ENCODE data around the gene ACOT12. TPM values are rescaled to one million over a fixed set of nuclear protein-coding genes. Genes with fewer than 3 reads are reported as not detected.
"Not testable (repeated sequence)": the region's sequence is repeated elsewhere in the genome, so short reads cannot be mapped to it uniquely, and the experiment has no call there.

Gene ACOT12
- total RNA-seq, 1 donor from 2014 or later = not detected

DNA sequence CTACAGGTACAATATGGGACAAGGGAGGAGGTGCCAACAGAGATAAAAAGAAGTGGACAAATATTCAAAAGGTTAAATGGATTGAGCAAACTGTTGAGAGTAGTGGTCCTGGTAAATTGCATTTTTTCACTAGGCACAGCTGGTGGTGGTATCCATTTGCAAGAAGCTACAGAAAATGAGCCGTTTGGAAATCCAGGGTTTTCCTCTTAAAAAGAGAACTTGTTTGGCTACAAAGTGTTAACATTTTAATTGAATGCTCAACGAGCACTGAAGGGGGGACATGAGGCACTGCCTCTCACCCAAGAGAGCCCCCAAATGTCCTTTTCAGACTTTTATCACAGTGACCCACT, 93.0 kb downstream of the ACOT12 start:
- peaks cover 3% of the 10 kb centered on the region for H3K36me3 Mint-ChIP-seq (ENCODE audit: low read depth)
- H3K27ac Mint-ChIP-seq (ENCODE audit: unreplicated experiment) = peak overlapping the region; percentile 91
- H3K27me3 Mint-ChIP-seq (ENCODE audit: low read depth) = no peaks in the 10 kb centered on the region
- DNase-seq (ENCODE audit: low read depth, low spot score) = no peak
- peak overlapping the region; percentile 92 for H3K4me3 Mint-ChIP-seq
- peaks cover 29% of the 10 kb centered on the region for H3K4me1 Mint-ChIP-seq
- TF ChIP-seq, protein P1, sequence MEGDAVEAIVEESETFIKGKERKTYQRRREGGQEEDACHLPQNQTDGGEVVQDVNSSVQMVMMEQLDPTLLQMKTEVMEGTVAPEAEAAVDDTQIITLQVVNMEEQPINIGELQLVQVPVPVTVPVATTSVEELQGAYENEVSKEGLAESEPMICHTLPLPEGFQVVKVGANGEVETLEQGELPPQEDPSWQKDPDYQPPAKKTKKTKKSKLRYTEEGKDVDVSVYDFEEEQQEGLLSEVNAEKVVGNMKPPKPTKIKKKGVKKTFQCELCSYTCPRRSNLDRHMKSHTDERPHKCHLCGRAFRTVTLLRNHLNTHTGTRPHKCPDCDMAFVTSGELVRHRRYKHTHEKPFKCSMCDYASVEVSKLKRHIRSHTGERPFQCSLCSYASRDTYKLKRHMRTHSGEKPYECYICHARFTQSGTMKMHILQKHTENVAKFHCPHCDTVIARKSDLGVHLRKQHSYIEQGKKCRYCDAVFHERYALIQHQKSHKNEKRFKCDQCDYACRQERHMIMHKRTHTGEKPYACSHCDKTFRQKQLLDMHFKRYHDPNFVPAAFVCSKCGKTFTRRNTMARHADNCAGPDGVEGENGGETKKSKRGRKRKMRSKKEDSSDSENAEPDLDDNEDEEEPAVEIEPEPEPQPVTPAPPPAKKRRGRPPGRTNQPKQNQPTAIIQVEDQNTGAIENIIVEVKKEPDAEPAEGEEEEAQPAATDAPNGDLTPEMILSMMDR (conservative IDR thresholded peaks at IDR 0.05) = no peak
- H3K9me3 Mint-ChIP-seq = no peaks in the 10 kb centered on the region

DNA sequence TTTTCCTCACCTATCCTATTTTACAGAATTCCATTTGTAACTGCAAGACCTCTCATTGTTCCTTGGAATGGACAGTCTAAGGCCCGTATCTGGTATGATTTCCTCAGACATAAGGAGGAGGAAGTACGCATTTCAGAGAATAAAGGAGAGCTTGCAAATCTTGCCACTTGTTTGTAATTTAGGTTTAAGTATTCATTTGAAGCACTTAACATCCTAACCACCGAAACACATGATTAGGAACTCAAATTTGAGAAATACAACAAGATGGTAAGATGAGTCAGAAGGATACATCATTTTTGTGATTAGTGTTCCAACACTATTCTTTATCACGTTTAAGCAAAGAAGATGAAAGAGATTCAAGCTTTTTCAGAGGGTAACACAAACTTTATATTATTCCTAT, 96.4 kb downstream of the ACOT12 start:
- Mint-ChIP-seq H3K27me3 (ENCODE audit: low read depth) (no peaks in the 10 kb centered on the region), H3K27ac (ENCODE audit: unreplicated experiment) (no peak overlapping the region), H3K9me3 (peaks cover 8% of the 10 kb centered on the region), H3K4me1 (peaks cover 25% of the 10 kb centered on the region), H3K36me3 (ENCODE audit: low read depth) (peaks cover 17% of the 10 kb centered on the region), H3K4me3 (no peak overlapping the region)
- TF ChIP-seq, protein P1 (conservative IDR thresholded peaks at IDR 0.05) = no peak
- no peak for DNase-seq (ENCODE audit: low read depth, low spot score)

DNA sequence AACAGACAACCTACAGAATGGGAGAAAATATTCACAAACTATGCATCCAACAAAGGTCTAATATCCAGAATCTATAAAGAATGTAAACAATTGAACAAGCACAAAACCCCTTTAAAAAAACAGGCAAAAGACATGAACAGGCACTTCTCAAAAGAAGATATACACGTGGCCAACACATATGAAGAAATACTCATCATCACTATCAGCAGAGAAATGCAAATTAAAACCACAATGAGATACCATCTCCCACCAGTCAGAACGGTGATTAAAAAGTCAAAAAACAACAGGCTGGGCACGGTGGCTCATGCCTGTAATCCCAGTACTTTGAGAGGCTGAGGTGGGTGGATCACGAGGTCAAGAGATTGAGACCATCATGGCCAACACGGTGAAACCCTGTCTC, 99.9 kb downstream of the ACOT12 start:
- not testable (repeated sequence) for H3K27me3 Mint-ChIP-seq (ENCODE audit: low read depth); DNase-seq (ENCODE audit: low read depth, low spot score); H3K27ac Mint-ChIP-seq (ENCODE audit: unreplicated experiment); H3K4me3 Mint-ChIP-seq
- peaks cover 18% of the 10 kb centered on the region for H3K4me1 Mint-ChIP-seq
- H3K9me3 Mint-ChIP-seq = peaks cover 27% of the 10 kb centered on the region
- peaks cover 47% of the 10 kb centered on the region for H3K36me3 Mint-ChIP-seq (ENCODE audit: low read depth)

DNA sequence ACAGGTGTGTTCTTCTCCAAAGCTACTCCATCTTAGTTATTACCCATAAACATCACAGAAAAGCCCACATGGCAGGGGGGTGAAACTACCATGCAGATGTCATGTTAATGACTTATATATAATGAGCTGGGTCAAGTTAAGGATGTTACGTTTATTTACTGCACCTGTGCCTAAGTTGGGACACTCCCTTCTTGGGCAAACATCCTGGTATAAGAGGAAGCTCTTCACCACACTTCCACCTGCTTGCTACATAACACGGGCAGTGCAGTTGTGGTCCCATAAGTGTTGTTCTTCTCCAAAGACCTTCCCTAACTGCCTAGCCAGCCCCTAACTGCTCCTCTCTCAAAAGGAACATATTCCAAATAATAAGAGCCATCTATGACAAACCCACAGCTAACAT, 101.8 kb downstream of the ACOT12 start:
- Mint-ChIP-seq H3K4me3 (no peak overlapping the region), H3K27me3 (ENCODE audit: low read depth) (no peaks in the 10 kb centered on the region), H3K9me3 (peaks cover 27% of the 10 kb centered on the region), H3K27ac (ENCODE audit: unreplicated experiment) (no peak overlapping the region), H3K36me3 (ENCODE audit: low read depth) (peaks cover 49% of the 10 kb centered on the region), H3K4me1 (peaks cover 12% of the 10 kb centered on the region)
- TF ChIP-seq, protein P1 (conservative IDR thresholded peaks at IDR 0.05) = no peak
- no peak for DNase-seq (ENCODE audit: low read depth, low spot score)

DNA sequence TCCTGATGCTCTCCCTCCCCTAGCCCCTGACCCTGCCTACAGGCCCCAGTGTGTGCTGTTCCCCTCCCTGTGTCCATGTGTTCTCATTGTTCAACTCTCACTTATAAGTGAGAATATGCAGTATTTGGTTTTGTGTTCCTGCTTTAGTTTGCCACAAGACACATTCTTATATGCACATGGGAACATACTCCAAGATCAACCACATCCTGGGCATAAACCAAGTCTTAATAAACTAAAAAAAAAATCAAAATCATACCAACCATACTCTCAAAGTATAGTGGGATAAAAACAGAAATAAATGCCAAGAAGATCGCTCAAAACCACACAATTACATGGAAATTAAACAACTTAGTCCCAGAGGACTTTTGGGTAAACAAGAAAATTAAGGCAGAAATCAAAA, 103.8 kb downstream of the ACOT12 start:
- no peak overlapping the region for H3K27ac Mint-ChIP-seq (ENCODE audit: unreplicated experiment)
- H3K9me3 Mint-ChIP-seq = peaks cover 27% of the 10 kb centered on the region
- no peak for DNase-seq (ENCODE audit: low read depth, low spot score)
- H3K27me3 Mint-ChIP-seq (ENCODE audit: low read depth) = no peaks in the 10 kb centered on the region
- TF ChIP-seq, protein P1 (conservative IDR thresholded peaks at IDR 0.05) = no peak
- H3K4me3 Mint-ChIP-seq = no peak overlapping the region
- H3K4me1 Mint-ChIP-seq = peaks cover 12% of the 10 kb centered on the region
- H3K36me3 Mint-ChIP-seq (ENCODE audit: low read depth) = peaks cover 47% of the 10 kb centered on the region

DNA sequence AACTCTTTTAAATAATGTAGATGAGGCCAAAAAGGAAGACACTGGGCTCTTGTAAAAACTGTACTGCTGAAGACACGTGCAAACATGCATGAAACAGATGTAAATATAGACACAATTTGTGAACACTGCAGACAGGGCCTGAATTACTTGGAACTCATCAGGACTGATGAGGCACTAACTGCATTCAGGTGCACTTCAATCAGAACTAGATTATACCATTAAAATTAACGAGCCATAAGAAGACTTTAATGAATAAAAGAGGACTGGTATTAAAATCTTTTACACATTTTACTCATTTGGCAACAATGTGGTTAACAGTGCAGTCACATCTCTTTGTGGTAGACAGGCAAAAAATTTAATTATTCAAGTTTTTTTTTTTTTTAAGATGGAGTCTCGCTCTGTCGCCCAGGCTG, 105.9 kb downstream of the ACOT12 start:
- Mint-ChIP-seq H3K27me3 (ENCODE audit: low read depth) (no peaks in the 10 kb centered on the region), H3K4me3 (no peak overlapping the region), H3K9me3 (peaks cover 21% of the 10 kb centered on the region), H3K4me1 (peaks cover 12% of the 10 kb centered on the region), H3K27ac (ENCODE audit: unreplicated experiment) (no peak overlapping the region), H3K36me3 (ENCODE audit: low read depth) (peaks cover 43% of the 10 kb centered on the region)
- no peak for DNase-seq (ENCODE audit: low read depth, low spot score)
- TF ChIP-seq, protein P1 (conservative IDR thresholded peaks at IDR 0.05) = no peak

Data from neural crest cell (in vitro differentiated cells).